OCI-LY3 (cell line): ENCODE measurements around the gene FGD3.
A peak's percentile ranks its signal among the peaks of the same experiment; 100 is the strongest.

Experiments used
- H2AFZ ChIP-seq: fragments of 200-600, 300-600 bp; shearing (Covaris generic); 2 replicates; pipeline ENCODE4 v1.6.0; 2014; ENCODE audit warnings: antibody characterized with exemption, low read depth, low read length
- H3K27ac ChIP-seq: fragments of 200-600, 300-600 bp; sonication (generic); 2 replicates; pipeline ENCODE4 v1.5.1; 2014; ENCODE audit warnings: mild to moderate bottlenecking, low read length, moderate library complexity, mixed read lengths
- H3K27me3 ChIP-seq: fragments of 200-600, 300-600 bp; sonication (generic); 2 replicates; pipeline ENCODE4 v1.6.1; 2014; ENCODE audit warnings: low read depth, low read length, mixed read lengths
- H3K36me3 ChIP-seq: fragments of 200-600, 300-600 bp; sonication (generic); replicated peaks from 2 replicates; pipeline ENCODE3; 2014; ENCODE audit warnings: low read depth, low read length, mixed read lengths
- H3K4me1 ChIP-seq: fragments of 300-600, 200-600 bp; sonication (generic); 2 replicates; pipeline ENCODE4 v1.6.1; 2014; ENCODE audit warnings: low read length, mixed read lengths
- H3K4me2 ChIP-seq: fragments of 200-600, 300-600 bp; sonication (generic); 2 replicates; pipeline ENCODE4 v1.6.1; 2014; ENCODE audit warnings: low read length, mixed read lengths
- H3K4me3 ChIP-seq: fragments of 300-600, 200-600 bp; sonication (generic); 2 replicates; pipeline ENCODE4 v1.5.1; 2014; ENCODE audit warnings: antibody characterized with exemption, mild to moderate bottlenecking, low read length, moderate library complexity
- H3K79me2 ChIP-seq: fragments of 300-600, 200-600 bp; shearing (Covaris generic); 2 replicates; pipeline ENCODE4 v1.6.1; 2014; ENCODE audit warnings: mild to moderate bottlenecking, low read length, mixed read lengths
- H3K9ac ChIP-seq: fragments of 300-600, 200-600 bp; shearing (Covaris generic); 2 replicates; pipeline ENCODE4 v1.6.0; 2014; ENCODE audit warnings: mild to moderate bottlenecking, low read length, moderate library complexity
- H3K9me3 ChIP-seq: fragments of 200-600, 300-600 bp; shearing (Covaris generic); 2 replicates; pipeline ENCODE4 v1.6.1; 2014; ENCODE audit warnings: low read length, mixed read lengths; ENCODE audit not compliant: insufficient read depth
- H4K20me1 ChIP-seq: fragments of 200-600, 300-600 bp; sonication (generic); 2 replicates; pipeline ENCODE4 v1.6.1; 2016; ENCODE audit warnings: low read length, mixed read lengths; ENCODE audit not compliant: insufficient read depth
- CTCF ChIP-seq: fragments of 200-600, 300-600 bp; sonication (generic); IDR thresholded peaks from 2 replicates; pipeline ENCODE4 v1.5.1; 2014; ENCODE audit warnings: antibody characterized with exemption, low read length, low read depth
- EZH2phosphoT487 ChIP-seq: fragments of 200-600 bp; shearing (Covaris generic); IDR thresholded peaks from 2 replicates; pipeline ENCODE4 v1.6.1; 2018; ENCODE audit warnings: antibody characterized with exemption, mixed run types, low read depth

FGD3 gene

GRCh38 chr9:93060746-93061259, 113.5 kb downstream of the FGD3 start:
- Histone ChIP-seq H3K27ac (no peak overlapping the region), H3K4me3 (0 out of 2 replicates have a peak overlapping the region, but pooled peaks have one; percentile 6), H3K4me2 (peak overlapping the region; percentile 100), H4K20me1 (0 out of 2 replicates have a peak, but pooled peaks cover 6% of the 10 kb centered on the region), H3K27me3 (no peaks in the 10 kb centered on the region), H3K9ac (no peak overlapping the region), H3K9me3 (no peaks in the 10 kb centered on the region), H3K4me1 (peaks cover 46% of the 10 kb centered on the region), H3K36me3 (no peaks in the 10 kb centered on the region), H3K79me2 (peaks cover 14% of the 10 kb centered on the region), H2AFZ (no peak overlapping the region)
- no peak for TF ChIP-seq EZH2phosphoT487
- no peak for TF ChIP-seq CTCF

- no peak overlapping the region for H2AFZ ChIP-seq
- peaks cover 14% of the 10 kb centered on the region for H3K79me2 ChIP-seq
- H3K4me3 ChIP-seq = peak overlapping the region; percentile 50; the same call in 1 of the 2 replicates
- H3K36me3 ChIP-seq = no peaks in the 10 kb centered on the region
- TF ChIP-seq EZH2phosphoT487 = no peak
- TF ChIP-seq CTCF = no peak
- H3K27ac ChIP-seq = peak overlapping the region; percentile 26; the same call in 1 of the 2 replicates
- no peak overlapping the region for H3K9ac ChIP-seq
- H3K9me3 ChIP-seq = no peaks in the 10 kb centered on the region
- H3K4me1 ChIP-seq = peaks cover 46% of the 10 kb centered on the region
- no peaks in the 10 kb centered on the region for H3K27me3 ChIP-seq
- H3K4me2 ChIP-seq = peak overlapping the region; percentile 100
- H4K20me1 ChIP-seq = 0 out of 2 replicates have a peak, but pooled peaks cover 6% of the 10 kb centered on the region
Observed at GRCh38 chr9:93061260-93061751, 114.0 kb downstream of the FGD3 start.

- no peaks in the 10 kb centered on the region for H3K27me3 ChIP-seq
- no peak overlapping the region for H2AFZ ChIP-seq
- H3K4me1 ChIP-seq = peaks cover 46% of the 10 kb centered on the region
- H3K27ac ChIP-seq = peak overlapping the region; percentile 26
- no peaks in the 10 kb centered on the region for H3K9me3 ChIP-seq
- H3K4me3 ChIP-seq = peak overlapping the region; percentile 50
- peak overlapping the region; percentile 100 for H3K4me2 ChIP-seq
- peak overlapping the region; percentile 18; the same call in 1 of the 2 replicates for H3K9ac ChIP-seq
- no peaks in the 10 kb centered on the region for H3K36me3 ChIP-seq
- TF ChIP-seq CTCF = peak; percentile 25
- TF ChIP-seq EZH2phosphoT487 = no peak
- 0 out of 2 replicates have a peak, but pooled peaks cover 6% of the 10 kb centered on the region for H4K20me1 ChIP-seq
- peaks cover 14% of the 10 kb centered on the region for H3K79me2 ChIP-seq
Observed at GRCh38 chr9:93061791-93062763, 114.8 kb downstream of the FGD3 start.
